Mesendoderm (in vitro differentiated cells): ENCODE results near the gene SAA2.
"Not testable (repeated sequence)": the region's sequence is repeated elsewhere in the genome, so short reads cannot be mapped to it uniquely, and the experiment has no call there.

Experiments
- DNase-seq: peaks from one replicate; pipeline ENCODE4 v3.0.0; 2013
- H2AK5ac ChIP-seq: 2 replicates; pipeline ENCODE4 v1.6.1; 2013; ENCODE audit warnings: low read length, inconsistent platforms
- H2BK120ac ChIP-seq: 2 replicates; pipeline ENCODE4 v1.6.1; 2013; ENCODE audit warnings: low read depth, mild to moderate bottlenecking, low read length, moderate library complexity, mixed read lengths
- H2BK15ac ChIP-seq: replicated peaks from 2 replicates; pipeline ENCODE4 v1.6.1; 2013; ENCODE audit warnings: low read depth, mild to moderate bottlenecking, moderate library complexity
- H2BK5ac ChIP-seq: 2 replicates; pipeline ENCODE4 v1.6.1; 2013; ENCODE audit warnings: low read length, inconsistent platforms
- H3K18ac ChIP-seq: 2 replicates; pipeline ENCODE4 v1.6.1; 2013; ENCODE audit warnings: mild to moderate bottlenecking, low read length, mixed read lengths
- H3K23ac ChIP-seq: one replicate; pipeline ENCODE4 v1.6.1; 2013; ENCODE audit warnings: low read length
- H3K27ac ChIP-seq: 2 replicates; pipeline ENCODE4 v1.5.1; 2013; ENCODE audit warnings: low read depth, mild to moderate bottlenecking, inconsistent platforms, low read length, moderate library complexity
- H3K27me3 ChIP-seq: 2 replicates; pipeline ENCODE4 v1.6.1; 2013; ENCODE audit warnings: low read length, control low read depth, mild to moderate bottlenecking, inconsistent platforms; ENCODE audit not compliant: insufficient read depth, poor library complexity
- H3K36me3 ChIP-seq: 2 replicates; pipeline ENCODE4 v1.6.1; 2013; ENCODE audit warnings: low read length, inconsistent platforms; ENCODE audit not compliant: control insufficient read depth, insufficient read depth
- H3K4ac ChIP-seq: one replicate; pipeline ENCODE4 v1.6.1; 2013; ENCODE audit warnings: low read depth, mild to moderate bottlenecking, low read length, moderate library complexity
- H3K4me1 ChIP-seq: 2 replicates; pipeline ENCODE4 v1.6.1; 2013; ENCODE audit warnings: low read depth, low read length, inconsistent platforms; ENCODE audit not compliant: control insufficient read depth
- H3K4me2 ChIP-seq: 2 replicates; pipeline ENCODE4 v1.6.1; 2013; ENCODE audit warnings: low read length
- H3K4me3 ChIP-seq: 2 replicates; pipeline ENCODE4 v1.5.1; 2013; ENCODE audit warnings: mild to moderate bottlenecking, low read length
- H3K56ac ChIP-seq: one replicate; pipeline ENCODE4 v1.6.1; 2013; ENCODE audit warnings: low read length
- H3K79me1 ChIP-seq: 2 replicates; pipeline ENCODE4 v1.6.1; 2013; ENCODE audit warnings: low read length, inconsistent platforms
- H3K79me2 ChIP-seq: 2 replicates; pipeline ENCODE4 v1.6.1; 2013; ENCODE audit warnings: mild to moderate bottlenecking, low read length; ENCODE audit not compliant: control insufficient read depth, insufficient read depth
- H3K9ac ChIP-seq: 2 replicates; pipeline ENCODE4 v1.6.1; 2013; ENCODE audit warnings: low read length, inconsistent platforms
- H4K5ac ChIP-seq: one replicate; pipeline ENCODE4 v1.6.1; 2013; ENCODE audit warnings: low read length
- H4K8ac ChIP-seq: one replicate; pipeline ENCODE4 v1.6.1; 2013; ENCODE audit warnings: low read depth, mild to moderate bottlenecking, control low read depth, low read length, moderate library complexity
- WGBS: extraction: QIAGEN DNeasy Blood & Tissue Kit; methylation state at CpG from one replicate; pipeline ENCODE4 v1.1.7; 2013; ENCODE audit warnings: low lambda C conversion rate, missing lambda C conversion rate; ENCODE audit not compliant: insufficient coverage; ENCODE audit errors: extremely low coverage; 5-methylcytosine and 5-hydroxymethylcytosine counted together

SAA2 gene

GRCh38 chr11:18246379-18247190, 1.9 kb downstream of the SAA2 start:
- not testable (repeated sequence) for H4K5ac ChIP-seq, H3K79me2 ChIP-seq, H3K27ac ChIP-seq, H3K4me3 ChIP-seq, H3K4ac ChIP-seq, H3K18ac ChIP-seq, H2AK5ac ChIP-seq, H2BK120ac ChIP-seq, H3K36me3 ChIP-seq, H3K4me1 ChIP-seq, H3K79me1 ChIP-seq, H3K4me2 ChIP-seq, DNase-seq, H2BK5ac ChIP-seq, H2BK15ac ChIP-seq, H3K27me3 ChIP-seq, H3K23ac ChIP-seq, H3K56ac ChIP-seq, H3K9ac ChIP-seq, H4K8ac ChIP-seq
- WGBS: no CpG with 5 or more reads among the region's 11 CpGs

GRCh38 chr11:18245396-18245795, 3.1 kb downstream of the SAA2 start:
- Histone ChIP-seq H4K8ac (no peak overlapping the region), H3K23ac (no peak overlapping the region), H3K79me2 (no peaks in the 10 kb centered on the region), H3K9ac (no peak overlapping the region), H3K4me1 (no peaks in the 10 kb centered on the region), H3K4me2 (no peak overlapping the region), H2BK15ac (no peak overlapping the region), H3K18ac (no peak overlapping the region), H3K36me3 (no peaks in the 10 kb centered on the region), H3K4me3 (no peak overlapping the region), H2BK120ac (no peak overlapping the region), H3K79me1 (no peaks in the 10 kb centered on the region), H3K27me3 (no peaks in the 10 kb centered on the region), H2AK5ac (no peak overlapping the region), H3K56ac (no peak overlapping the region), H4K5ac (no peak overlapping the region), H2BK5ac (no peak overlapping the region), H3K4ac (no peak overlapping the region), H3K27ac (no peak overlapping the region)
- WGBS: no CpG with 5 or more reads among the region's 6 CpGs
- no peak for DNase-seq

- no peaks in the 10 kb centered on the region for H3K79me1 ChIP-seq
- H3K4ac ChIP-seq: no peak overlapping the region
- no peaks in the 10 kb centered on the region for H3K79me2 ChIP-seq
- H3K4me1 ChIP-seq: no peaks in the 10 kb centered on the region
- no CpG with 5 or more reads among the region's 1 CpG for WGBS
- no peak overlapping the region for H3K4me2 ChIP-seq
- H3K27me3 ChIP-seq: no peaks in the 10 kb centered on the region
- H3K9ac ChIP-seq: no peak overlapping the region
- H2BK15ac ChIP-seq: no peak overlapping the region
- H2AK5ac ChIP-seq: no peak overlapping the region
- no peaks in the 10 kb centered on the region for H3K36me3 ChIP-seq
- no peak overlapping the region for H3K4me3 ChIP-seq
- H3K56ac ChIP-seq: no peak overlapping the region
- peak; percentile 83 for DNase-seq
- no peak overlapping the region for H2BK5ac ChIP-seq
- H3K27ac ChIP-seq: no peak overlapping the region
- H3K18ac ChIP-seq: no peak overlapping the region
- no peak overlapping the region for H2BK120ac ChIP-seq
- H4K5ac ChIP-seq: no peak overlapping the region
- H3K23ac ChIP-seq: no peak overlapping the region
- H4K8ac ChIP-seq: no peak overlapping the region
Observed at GRCh38 chr11:18243783-18244362, 4.6 kb downstream of the SAA2 start.

GRCh38 chr11:18239655-18240054, 8.8 kb downstream of the SAA2 start:
- DNase-seq: no peak
- Histone ChIP-seq H3K79me2 (no peaks in the 10 kb centered on the region), H4K5ac (no peak overlapping the region), H3K4me1 (no peaks in the 10 kb centered on the region), H3K56ac (no peak overlapping the region), H3K23ac (no peak overlapping the region), H3K27ac (no peak overlapping the region), H3K4ac (no peak overlapping the region), H4K8ac (no peak overlapping the region), H3K79me1 (no peaks in the 10 kb centered on the region), H2AK5ac (no peak overlapping the region), H3K4me2 (no peak overlapping the region), H3K27me3 (no peaks in the 10 kb centered on the region), H3K36me3 (no peaks in the 10 kb centered on the region), H3K9ac (no peak overlapping the region), H2BK15ac (no peak overlapping the region), H3K18ac (no peak overlapping the region), H3K4me3 (no peak overlapping the region), H2BK120ac (no peak overlapping the region), H2BK5ac (no peak overlapping the region)
- no CpG with 5 or more reads among the region's 1 CpG for WGBS

- WGBS: no CpG with 5 or more reads among the region's 2 CpGs
- no peak within 1 kb of the TSS for H2BK5ac ChIP-seq
- no peak within 1 kb of the TSS for H3K4me3 ChIP-seq
Observed at GRCh38 chr11:18236664-18237356, 11.7 kb downstream of the SAA2 start, which contains the start of gene SAA4. Gene SAA4, minus strand, starts transcription at chr11:18236802. Its CDS starts 876 bp downstream, at chr11:18235926.

More at GRCh38 chr11:18236664-18237356, 11.7 kb downstream of the SAA2 start, which contains the start of gene SAA4:
- no peak for DNase-seq
- Histone ChIP-seq H3K18ac (no peak within 1 kb of the TSS), H3K56ac (no peak within 1 kb of the TSS), H2AK5ac (no peak within 1 kb of the TSS), H4K8ac (no peak within 1 kb of the TSS), H4K5ac (no peak within 1 kb of the TSS), H3K79me2 (no peaks in the 10 kb centered on the region), H3K9ac (no peak within 1 kb of the TSS), H2BK15ac (no peak within 1 kb of the TSS), H3K27me3 (no peaks in the 10 kb centered on the region), H3K4me2 (no peak within 1 kb of the TSS), H2BK120ac (no peak within 1 kb of the TSS), H3K4me1 (no peaks in the 10 kb centered on the region), H3K79me1 (no peaks in the 10 kb centered on the region), H3K4ac (no peak within 1 kb of the TSS), H3K36me3 (no peaks in the 10 kb centered on the region), H3K27ac (no peak within 1 kb of the TSS), H3K23ac (no peak within 1 kb of the TSS)
